NT2/D1 (cell line): ENCODE data around the gene NUTM1.
A peak's percentile ranks its signal among the peaks of the same experiment; 100 is the strongest.

Source experiments
- DNase-seq: peaks from one replicate; pipeline ENCODE4 v3.0.0-alpha.2; 2011; ENCODE audit warnings: low read depth, low spot score
- H3K27me3 ChIP-seq: 2 replicates; pipeline ENCODE4 v1.6.0; 2011; ENCODE audit warnings: mild to moderate bottlenecking; ENCODE audit not compliant: insufficient read length, insufficient read depth
- H3K36me3 ChIP-seq: 2 replicates; pipeline ENCODE4 v1.6.1; 2011; ENCODE audit warnings: mild to moderate bottlenecking, low read length, mixed read lengths; ENCODE audit not compliant: insufficient read depth, insufficient read length
- H3K4me1 ChIP-seq: 2 replicates; pipeline ENCODE4 v1.5.1; 2011; ENCODE audit not compliant: insufficient read depth, insufficient read length
- H3K4me3 ChIP-seq: 2 replicates; pipeline ENCODE4 v1.5.1; 2011; ENCODE audit warnings: low read depth; ENCODE audit not compliant: insufficient read length
- H3K9ac ChIP-seq: 2 replicates; pipeline ENCODE4 v1.6.0; 2011; ENCODE audit warnings: low read depth; ENCODE audit not compliant: insufficient read length
- H3K9me3 ChIP-seq: 2 replicates; pipeline ENCODE4 v1.5.1; 2011; ENCODE audit warnings: mild to moderate bottlenecking, low read length; ENCODE audit not compliant: insufficient read depth
- SUZ12 ChIP-seq: IDR thresholded peaks from 2 replicates; pipeline ENCODE4 v1.6.1; 2011; ENCODE audit not compliant: insufficient read length, insufficient read depth; ENCODE audit errors: extremely low read depth
- YY1 ChIP-seq: IDR thresholded peaks from 2 replicates; pipeline ENCODE4 v1.6.1; 2011; ENCODE audit not compliant: insufficient read length, insufficient read depth
- ZNF274 ChIP-seq: IDR thresholded peaks from 2 replicates; pipeline ENCODE4 v1.6.1; 2011; ENCODE audit warnings: mild to moderate bottlenecking, low read depth, low read length

NUTM1 gene

DNA sequence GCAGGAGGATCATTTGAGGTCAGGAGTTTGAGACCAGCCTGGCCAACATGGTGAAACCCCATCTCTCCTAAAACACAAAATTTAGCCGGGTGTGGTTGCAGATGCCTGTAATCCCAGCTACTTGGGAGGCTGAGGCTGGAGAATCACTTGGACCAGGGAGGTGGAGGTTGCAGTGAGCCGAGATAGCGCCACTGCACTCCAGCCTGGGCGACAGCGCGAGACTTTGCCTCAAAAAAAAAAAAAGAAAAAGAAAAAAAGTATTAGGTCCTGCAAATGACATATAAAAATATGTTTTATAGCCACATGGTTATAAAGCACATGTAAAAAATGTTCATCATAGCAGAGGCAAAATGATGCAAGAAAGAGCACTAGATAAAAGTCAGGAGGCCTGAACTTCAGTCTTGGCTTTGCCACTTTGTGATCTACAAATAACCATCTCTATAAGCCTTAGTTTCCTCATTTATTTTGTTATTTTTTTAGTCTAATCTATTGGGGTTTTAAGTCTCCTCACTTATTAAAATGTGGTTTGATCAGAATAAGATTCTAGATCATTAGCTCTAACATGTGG lies 10.5 kb upstream of the NUTM1 start:
- H3K9ac ChIP-seq: no peak overlapping the region
- no peak overlapping the region for H3K4me3 ChIP-seq
- H3K27me3 ChIP-seq: peaks cover 6% of the 10 kb centered on the region
- TF ChIP-seq ZNF274: no peak
- no peak for TF ChIP-seq YY1
- no peak for TF ChIP-seq SUZ12
- no peaks in the 10 kb centered on the region for H3K36me3 ChIP-seq
- no peaks in the 10 kb centered on the region for H3K9me3 ChIP-seq
- peaks cover 2% of the 10 kb centered on the region for H3K4me1 ChIP-seq
- DNase-seq: no peak

DNA sequence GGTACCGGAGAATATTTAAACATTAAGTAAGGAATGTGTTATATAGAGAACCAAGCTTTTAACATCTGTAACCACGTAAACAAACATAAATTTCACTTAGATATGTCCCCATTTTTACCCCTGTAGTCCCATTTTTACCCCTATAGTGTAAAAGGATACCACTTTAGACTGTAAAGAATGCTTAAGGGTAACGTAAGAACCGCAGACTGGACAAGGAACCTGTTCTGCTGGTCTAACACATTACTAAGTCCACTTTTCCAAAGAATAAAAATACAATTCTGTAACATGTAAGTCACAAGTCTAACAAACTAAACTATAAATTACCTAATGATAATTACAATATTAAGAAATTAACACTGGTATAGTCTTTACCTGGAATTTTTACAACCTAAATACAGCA lies 8.4 kb upstream of the NUTM1 start:
- H3K4me1 ChIP-seq: peaks cover 2% of the 10 kb centered on the region
- H3K36me3 ChIP-seq: peaks cover 9% of the 10 kb centered on the region
- H3K4me3 ChIP-seq: no peak overlapping the region
- peaks cover 6% of the 10 kb centered on the region for H3K27me3 ChIP-seq
- TF ChIP-seq YY1 (no peak), ZNF274 (no peak), SUZ12 (no peak)
- DNase-seq: no peak
- H3K9me3 ChIP-seq: no peaks in the 10 kb centered on the region
- no peak overlapping the region for H3K9ac ChIP-seq

DNA sequence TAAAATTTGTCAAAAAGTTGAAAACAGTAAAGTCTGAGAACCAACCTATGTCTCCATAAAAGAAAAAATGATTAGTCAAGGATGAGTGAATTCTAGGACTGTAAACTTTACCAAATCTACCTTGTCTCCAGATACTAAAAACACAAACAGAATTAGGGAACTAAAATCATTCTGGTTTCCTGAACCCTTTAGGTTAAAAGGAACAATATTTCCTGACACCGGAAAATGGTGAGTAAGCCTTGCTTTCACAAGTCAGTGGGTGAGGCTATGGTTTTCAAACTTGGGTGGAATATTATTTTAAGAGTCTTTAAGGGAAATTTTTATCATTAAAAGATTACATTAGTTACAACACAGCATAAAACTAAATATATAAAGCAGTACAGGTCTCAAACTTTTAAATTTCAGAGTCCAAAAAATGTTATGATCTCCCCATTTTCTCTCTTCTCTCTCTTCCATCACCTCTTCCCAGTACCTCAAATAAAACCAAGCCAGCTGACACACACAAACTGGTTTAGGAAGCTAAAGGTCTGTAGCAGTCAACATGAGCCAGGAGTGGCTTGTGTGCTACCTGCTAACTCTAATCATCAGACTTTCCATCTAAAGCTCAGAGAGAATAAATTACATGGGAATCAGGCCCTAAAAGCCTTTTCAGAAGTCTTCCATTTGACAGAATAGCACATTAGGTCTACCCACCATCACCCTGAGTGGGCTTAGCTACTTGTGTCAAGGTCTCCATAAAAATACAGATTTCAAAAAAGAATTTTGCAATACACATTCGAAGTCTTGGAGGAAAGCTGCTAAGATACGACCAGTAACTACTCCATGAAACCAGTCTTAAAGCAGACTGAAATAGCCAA lies 7.7 kb upstream of the NUTM1 start:
- DNase-seq: no peak
- Histone ChIP-seq H3K27me3 (peaks cover 6% of the 10 kb centered on the region), H3K4me3 (no peak overlapping the region), H3K4me1 (peaks cover 2% of the 10 kb centered on the region), H3K9me3 (no peaks in the 10 kb centered on the region), H3K36me3 (peaks cover 17% of the 10 kb centered on the region), H3K9ac (no peak overlapping the region)
- TF ChIP-seq ZNF274 (no peak), YY1 (no peak), SUZ12 (no peak)

DNA sequence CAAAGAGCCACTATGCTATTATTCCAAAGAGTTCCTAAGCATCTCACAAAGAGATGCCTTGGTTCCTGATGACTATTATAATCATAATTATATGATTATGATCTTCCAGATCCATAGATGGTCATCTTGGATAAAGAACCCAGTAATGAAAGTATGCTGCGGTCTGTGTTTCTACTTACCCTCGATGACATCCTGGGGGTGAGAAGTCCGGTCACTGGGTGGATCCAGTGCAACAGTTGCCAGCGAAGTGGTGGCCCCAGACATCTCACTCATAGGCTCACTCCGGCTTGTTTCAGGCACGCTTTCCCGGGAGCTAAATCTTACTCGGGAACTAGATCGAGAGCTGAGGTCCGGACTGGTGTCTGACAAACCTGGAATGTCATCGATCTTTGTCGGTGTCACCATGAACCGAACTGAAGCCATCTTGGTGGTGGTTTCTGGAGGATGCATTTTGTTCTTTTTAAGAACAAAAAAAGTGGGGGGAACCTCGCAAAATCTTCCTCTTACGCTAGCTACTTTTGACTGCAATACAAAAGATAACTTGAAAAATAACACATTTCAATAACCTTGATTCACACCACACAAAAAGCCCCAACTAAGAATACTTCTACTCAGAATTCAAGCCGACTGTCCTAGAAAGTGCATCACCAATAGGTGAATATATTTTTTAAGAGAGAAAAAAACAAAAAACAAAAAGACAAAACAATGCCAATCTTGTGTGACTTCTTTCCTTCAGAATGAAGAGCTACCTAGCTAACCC lies 6.7 kb upstream of the NUTM1 start:
- no peak for DNase-seq
- H3K4me1 ChIP-seq: peaks cover 2% of the 10 kb centered on the region
- H3K27me3 ChIP-seq: peaks cover 6% of the 10 kb centered on the region
- H3K9me3 ChIP-seq: no peaks in the 10 kb centered on the region
- TF ChIP-seq ZNF274: no peak
- TF ChIP-seq YY1: no peak
- no peak for TF ChIP-seq SUZ12
- peaks cover 26% of the 10 kb centered on the region for H3K36me3 ChIP-seq
- H3K4me3 ChIP-seq: peak overlapping the region; percentile 71
- H3K9ac ChIP-seq: peak overlapping the region; percentile 72

DNA sequence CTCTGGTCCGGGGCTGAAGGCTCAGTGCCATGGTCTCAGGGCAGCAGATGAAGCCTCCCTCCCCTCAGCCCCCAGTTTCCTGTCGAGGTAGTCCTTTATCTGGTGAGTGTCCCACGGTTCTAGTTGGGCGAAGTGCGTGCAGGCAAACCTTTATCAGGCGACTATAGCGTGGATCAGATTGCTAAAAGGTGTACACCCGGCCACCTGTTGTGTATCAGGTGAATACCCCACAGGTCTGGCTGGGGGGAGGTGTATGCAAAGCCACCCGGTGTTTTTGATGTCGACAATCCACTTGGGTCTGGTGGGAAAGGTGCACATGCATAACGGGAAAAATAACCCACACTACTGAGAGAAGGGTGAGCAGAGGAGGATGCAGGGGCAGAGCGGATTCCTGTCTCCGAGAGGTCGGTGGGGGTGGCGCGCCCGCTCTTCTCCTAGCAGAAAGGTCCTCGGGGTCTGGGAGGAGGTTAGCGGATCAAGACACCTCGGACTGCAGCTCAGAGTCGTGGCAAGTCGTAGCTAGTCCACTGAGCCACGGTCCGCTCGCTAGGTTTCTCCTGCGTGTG lies 6.0 kb upstream of the NUTM1 start:
- TF ChIP-seq SUZ12 (no peak), YY1 (no peak), ZNF274 (no peak)
- Histone ChIP-seq H3K9me3 (no peaks in the 10 kb centered on the region), H3K4me3 (peak overlapping the region; percentile 71), H3K36me3 (peaks cover 32% of the 10 kb centered on the region), H3K27me3 (peaks cover 6% of the 10 kb centered on the region), H3K9ac (peak overlapping the region; percentile 72), H3K4me1 (peaks cover 2% of the 10 kb centered on the region)
- DNase-seq: no peak

DNA sequence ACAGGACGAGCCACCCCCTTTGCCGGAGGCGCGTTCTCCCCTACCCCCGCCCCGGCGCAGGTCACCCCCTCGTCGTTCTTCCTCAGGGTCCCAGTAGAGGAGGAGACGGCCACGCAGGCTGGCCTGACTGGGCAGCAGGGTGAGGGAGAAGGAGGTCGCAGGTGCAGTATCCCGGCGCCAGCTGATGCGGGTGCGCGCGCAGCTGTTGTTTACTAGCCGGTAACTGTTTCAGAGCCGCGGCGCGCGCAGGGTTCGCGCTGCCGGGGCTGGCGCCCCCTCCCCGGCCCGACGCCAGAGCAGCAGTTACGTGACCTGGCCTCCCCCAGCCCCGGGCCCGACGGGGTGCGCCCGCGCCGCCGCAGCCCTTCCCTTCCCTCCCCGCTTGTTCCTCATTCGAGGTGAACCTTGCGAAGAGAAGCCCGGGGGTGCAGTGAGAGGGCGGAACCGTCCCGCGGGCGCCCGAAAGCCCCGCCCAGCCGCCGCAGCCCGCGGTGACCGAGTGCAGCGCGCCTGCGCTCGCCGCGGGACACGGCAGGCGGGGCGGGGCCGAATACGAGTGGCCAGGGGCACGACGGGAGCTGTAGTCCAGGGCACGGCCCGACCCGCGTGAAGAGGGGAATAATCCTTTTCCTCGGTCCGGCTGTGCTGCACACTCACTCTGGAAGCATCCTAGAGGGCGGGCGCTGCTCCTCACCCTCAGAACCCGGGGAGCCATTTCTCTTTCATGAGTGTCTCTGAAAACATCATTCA lies 5.4 kb upstream of the NUTM1 start, which contains the start of gene SLC12A6:
Gene SLC12A6 (minus strand): TSS at position 225 of the 750 bp plus-strand sequence. CDS start 1,101 bp downstream, outside the sequence.
- H3K36me3 ChIP-seq: peaks cover 32% of the 10 kb centered on the region
- H3K4me1 ChIP-seq: peaks cover 2% of the 10 kb centered on the region
- peak within 1 kb of the TSS; percentile 72 for H3K9ac ChIP-seq
- DNase-seq: peak; percentile 54
- H3K9me3 ChIP-seq: no peaks in the 10 kb centered on the region
- H3K27me3 ChIP-seq: peaks cover 6% of the 10 kb centered on the region
- peak within 1 kb of the TSS; percentile 71 for H3K4me3 ChIP-seq
- TF ChIP-seq YY1 (no peak), SUZ12 (no peak), ZNF274 (no peak)
